ENCODE measurements around the gene PNPLA6.

- no peak for TF ChIP-seq CTCF (IDR thresholded peaks at IDR 0.05)
- TF ChIP-seq POLR2A (IDR thresholded peaks at IDR 0.05): no peak
Observed at GRCh38 chr19:7596211-7596937, 60.9 kb downstream of the PNPLA6 start.

Measured in transverse colon (tissue), 3 donors.